ENCODE results near the gene PIGU. TPM values are rescaled to one million over a fixed set of nuclear protein-coding genes. Genes with fewer than 3 reads are reported as not detected.

PIGU gene
- total RNA-seq, 4 donors from 2014 or later, result 9.5 to 17.5 (median 12.5) TPM

DNA sequence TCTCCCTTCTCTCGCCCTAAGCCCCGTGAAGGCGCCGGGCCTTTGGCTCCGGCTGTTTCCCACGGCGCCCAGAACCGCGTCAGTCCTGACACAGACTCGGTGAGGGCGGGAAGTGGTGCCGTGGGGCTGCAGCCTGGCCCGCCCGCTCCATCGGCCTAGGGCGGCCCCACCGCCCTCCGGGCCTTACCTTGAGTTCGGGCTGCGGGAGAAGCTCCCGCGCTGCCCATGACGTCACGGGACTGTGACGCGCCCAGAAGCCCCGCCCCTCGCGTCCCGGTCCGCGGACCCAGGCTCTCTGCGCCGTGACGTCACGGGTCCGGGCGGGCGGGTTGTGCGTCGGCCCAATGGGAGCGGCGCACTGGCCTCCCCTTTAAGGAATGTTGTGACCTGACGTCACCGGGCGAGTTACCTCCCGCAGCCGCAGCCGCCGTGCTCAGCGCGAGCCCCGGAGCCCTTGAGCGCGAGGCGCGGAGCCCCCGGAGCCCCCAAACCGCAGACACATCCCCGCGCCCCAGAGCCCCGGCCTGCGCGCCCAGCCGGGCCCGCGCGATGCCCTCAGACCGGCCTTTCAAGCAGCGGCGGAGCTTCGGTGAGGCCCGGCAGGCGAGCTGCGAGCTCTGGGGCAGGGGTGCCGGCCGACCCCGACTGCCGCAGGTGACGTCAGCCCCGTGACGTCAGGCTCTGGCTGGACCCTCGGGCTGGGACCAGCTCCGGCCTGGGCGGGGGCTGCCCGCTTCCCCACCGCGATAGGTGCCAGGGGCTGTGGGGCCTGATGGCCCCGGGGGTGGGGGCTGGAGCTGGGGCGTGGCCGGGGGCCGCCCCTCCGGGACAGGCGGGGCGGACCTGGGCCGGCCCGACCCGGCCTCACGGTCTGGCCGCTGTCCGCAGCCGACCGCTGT lies 118.3 kb downstream of the PIGU start, which contains the start of gene MAP1LC3A:
Gene MAP1LC3A, plus strand, starts transcription at position 399 of the 899 bp plus-strand sequence. Its CDS starts 151 bp downstream, at position 550.
- H3K36me3 ChIP-seq, result no peaks in the 10 kb centered on the region
- H3K4me3 ChIP-seq, result peak within 1 kb of the TSS; percentile 59 to 83
- peaks cover 0 to 6% of the 10 kb centered on the region in 2 donors for H3K4me1 ChIP-seq
- TF ChIP-seq, protein P1, sequence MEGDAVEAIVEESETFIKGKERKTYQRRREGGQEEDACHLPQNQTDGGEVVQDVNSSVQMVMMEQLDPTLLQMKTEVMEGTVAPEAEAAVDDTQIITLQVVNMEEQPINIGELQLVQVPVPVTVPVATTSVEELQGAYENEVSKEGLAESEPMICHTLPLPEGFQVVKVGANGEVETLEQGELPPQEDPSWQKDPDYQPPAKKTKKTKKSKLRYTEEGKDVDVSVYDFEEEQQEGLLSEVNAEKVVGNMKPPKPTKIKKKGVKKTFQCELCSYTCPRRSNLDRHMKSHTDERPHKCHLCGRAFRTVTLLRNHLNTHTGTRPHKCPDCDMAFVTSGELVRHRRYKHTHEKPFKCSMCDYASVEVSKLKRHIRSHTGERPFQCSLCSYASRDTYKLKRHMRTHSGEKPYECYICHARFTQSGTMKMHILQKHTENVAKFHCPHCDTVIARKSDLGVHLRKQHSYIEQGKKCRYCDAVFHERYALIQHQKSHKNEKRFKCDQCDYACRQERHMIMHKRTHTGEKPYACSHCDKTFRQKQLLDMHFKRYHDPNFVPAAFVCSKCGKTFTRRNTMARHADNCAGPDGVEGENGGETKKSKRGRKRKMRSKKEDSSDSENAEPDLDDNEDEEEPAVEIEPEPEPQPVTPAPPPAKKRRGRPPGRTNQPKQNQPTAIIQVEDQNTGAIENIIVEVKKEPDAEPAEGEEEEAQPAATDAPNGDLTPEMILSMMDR (IDR thresholded peaks at IDR 0.05), result no peak
- peak; percentile 85 to 94 for TF ChIP-seq POLR2A (IDR thresholded peaks at IDR 0.05)
- H3K27ac ChIP-seq, result peak within 1 kb of the TSS; percentile 92 to 95
- H3K27me3 ChIP-seq, result no peaks in the 10 kb centered on the region
- DNase-seq, result peak; percentile 95 to 97
- no peaks in the 10 kb centered on the region for H3K9me3 ChIP-seq
- intact Hi-C loops (cut with DNase I; ENCODE audit: low total_unique reads), result no loop called here

DNA sequence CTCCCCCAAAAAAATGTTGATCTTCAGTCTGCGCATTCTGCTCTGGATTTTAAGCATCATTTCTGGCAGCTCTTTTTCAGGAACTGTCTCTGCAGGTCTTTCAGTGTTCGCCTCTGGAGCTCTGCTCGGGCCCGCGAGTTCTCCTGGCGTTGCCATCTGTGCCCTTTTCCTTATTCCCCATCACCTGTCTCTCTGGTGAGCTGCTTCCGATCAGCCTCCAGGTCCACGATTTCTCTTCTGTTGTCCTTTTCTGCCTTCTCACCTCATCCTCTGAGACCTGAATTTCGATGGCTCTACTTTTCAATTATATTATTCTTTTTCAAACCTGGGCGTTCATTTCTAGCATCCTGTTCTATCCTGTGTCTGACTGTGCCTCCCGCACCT lies 119.0 kb downstream of the PIGU start:
- H3K4me1 ChIP-seq, result peaks cover 0 to 6% of the 10 kb centered on the region in 2 donors
- no peak for TF ChIP-seq POLR2A (IDR thresholded peaks at IDR 0.05)
- TF ChIP-seq, protein P1 (IDR thresholded peaks at IDR 0.05), result no peak
- intact Hi-C loops (cut with DNase I; ENCODE audit: low total_unique reads), result no loop called here
- DNase-seq, result no peak
- no peaks in the 10 kb centered on the region for H3K9me3 ChIP-seq
- no peaks in the 10 kb centered on the region for H3K27me3 ChIP-seq
- H3K27ac ChIP-seq, result peak overlapping the region; percentile 92 to 95
- peak overlapping the region; percentile 59 to 83 for H3K4me3 ChIP-seq
- no peaks in the 10 kb centered on the region for H3K36me3 ChIP-seq

DNA sequence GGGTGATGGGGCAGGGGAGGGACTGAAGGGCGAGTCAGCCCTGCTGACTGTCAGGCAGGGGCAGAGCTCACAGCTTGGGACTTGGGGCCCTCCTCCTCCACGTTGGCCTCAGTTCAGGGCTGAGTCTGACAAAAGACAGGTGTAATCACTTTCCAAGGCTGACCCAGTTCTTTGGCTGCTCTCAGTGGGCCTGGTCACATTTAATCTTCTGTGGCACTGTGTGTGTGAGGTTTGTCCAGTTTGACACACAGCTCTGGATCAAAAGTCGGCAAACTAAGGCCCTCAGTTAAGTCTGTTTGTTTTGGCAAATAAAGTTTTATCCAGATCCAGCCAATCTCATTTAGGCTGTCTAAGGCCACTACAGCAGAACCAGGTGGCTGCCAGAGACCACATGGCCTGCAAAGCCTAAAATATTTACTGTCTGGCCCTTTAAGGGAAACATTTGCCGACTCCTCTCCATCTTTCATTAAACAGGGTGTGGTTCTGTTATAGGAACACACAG lies 123.5 kb downstream of the PIGU start:
- no peak overlapping the region for H3K4me3 ChIP-seq
- no peaks in the 10 kb centered on the region for H3K9me3 ChIP-seq
- intact Hi-C loops (cut with DNase I; ENCODE audit: low total_unique reads), result no loop called here
- no peaks in the 10 kb centered on the region for H3K27me3 ChIP-seq
- TF ChIP-seq POLR2A (IDR thresholded peaks at IDR 0.05), result no peak
- TF ChIP-seq, protein P1 (IDR thresholded peaks at IDR 0.05), result no peak
- no peaks in the 10 kb centered on the region for H3K36me3 ChIP-seq
- no peaks in the 10 kb centered on the region for H3K4me1 ChIP-seq
- DNase-seq, result no peak
- no peak overlapping the region for H3K27ac ChIP-seq

DNA sequence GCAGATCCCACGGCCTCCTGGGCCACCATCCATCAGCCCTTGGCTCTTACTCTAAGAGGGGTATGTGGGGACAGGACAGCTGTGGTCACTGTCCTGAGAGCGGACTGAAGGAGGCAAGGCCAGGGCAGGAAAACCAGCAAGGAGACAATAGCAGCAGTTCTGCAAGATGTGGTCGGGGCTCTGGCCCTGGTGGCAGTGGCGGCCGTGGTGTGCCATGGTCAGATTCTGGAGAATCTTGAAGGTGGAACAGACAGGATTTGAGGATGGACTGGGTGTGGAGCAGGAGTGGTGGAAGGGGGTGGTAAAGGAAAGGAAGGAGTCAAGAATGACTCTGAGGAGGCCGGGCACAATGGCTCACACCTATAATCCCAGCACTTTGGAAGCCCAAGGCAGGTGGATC lies 124.3 kb downstream of the PIGU start:
- H3K36me3 ChIP-seq, result no peaks in the 10 kb centered on the region
- no peak overlapping the region for H3K27ac ChIP-seq
- DNase-seq, result no peak
- H3K9me3 ChIP-seq, result no peaks in the 10 kb centered on the region
- intact Hi-C loops (cut with DNase I; ENCODE audit: low total_unique reads), result no loop called here
- TF ChIP-seq, protein P1 (IDR thresholded peaks at IDR 0.05), result no peak
- no peak for TF ChIP-seq POLR2A (IDR thresholded peaks at IDR 0.05)
- H3K4me3 ChIP-seq, result no peak overlapping the region
- no peaks in the 10 kb centered on the region for H3K27me3 ChIP-seq
- H3K4me1 ChIP-seq, result no peaks in the 10 kb centered on the region

DNA sequence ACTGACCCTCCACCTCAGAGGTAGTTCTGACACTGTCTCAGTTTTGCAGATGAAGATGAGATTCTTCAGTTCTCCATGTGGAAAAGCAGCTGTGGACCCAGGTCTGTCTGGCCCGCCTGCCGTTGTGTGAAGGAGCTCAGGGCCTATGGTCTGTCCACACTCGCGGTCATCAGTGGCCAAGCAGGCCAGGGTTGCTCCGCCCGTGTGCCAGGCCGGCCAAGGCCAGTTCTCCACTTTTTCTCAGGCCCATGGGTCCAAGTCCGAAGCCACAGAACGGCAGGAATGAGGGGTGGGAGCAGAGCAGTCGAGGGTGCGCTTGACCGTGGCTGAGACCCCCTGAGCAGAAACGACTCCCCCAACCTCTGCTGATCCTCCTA lies 127.0 kb downstream of the PIGU start:
- Histone ChIP-seq H3K27me3 (no peaks in the 10 kb centered on the region), H3K4me1 (no peaks in the 10 kb centered on the region), H3K27ac (no peak overlapping the region), H3K36me3 (no peaks in the 10 kb centered on the region), H3K4me3 (no peak overlapping the region), H3K9me3 (no peaks in the 10 kb centered on the region)
- TF ChIP-seq POLR2A (IDR thresholded peaks at IDR 0.05), result no peak
- TF ChIP-seq, protein P1 (IDR thresholded peaks at IDR 0.05), result no peak
- intact Hi-C loops (cut with DNase I; ENCODE audit: low total_unique reads), result no loop called here
- DNase-seq, result no peak
